HK-2 (cell line): ENCODE data around the gene PARD3B.
A peak's percentile ranks its signal among the peaks of the same experiment; 100 is the strongest.

Source experiments
- DNase-seq: peaks from one replicate; pipeline ENCODE4 v3.0.0-alpha.2; 2018; ENCODE audit not compliant: unreplicated experiment

Gene PARD3B

GRCh38 chr2:204655101-204655500 is 109.8 kb downstream of the PARD3B start:
- no peak for DNase-seq

- no peak for DNase-seq
Observed at GRCh38 chr2:204655626-204656025, 110.4 kb downstream of the PARD3B start.

- no peak for DNase-seq
Observed at GRCh38 chr2:204657024-204657423, 111.7 kb downstream of the PARD3B start.

- DNase-seq = no peak
Observed at GRCh38 chr2:204662956-204663355, 117.7 kb downstream of the PARD3B start.

- no peak for DNase-seq
Observed at GRCh38 chr2:204663816-204664425, 118.6 kb downstream of the PARD3B start.

GRCh38 chr2:204664708-204665121 is 119.4 kb downstream of the PARD3B start:
- no peak for DNase-seq

- peak; percentile 26 for DNase-seq
Observed at GRCh38 chr2:204665207-204665606, 119.9 kb downstream of the PARD3B start.

- DNase-seq = no peak
Observed at GRCh38 chr2:204665771-204666170, 120.5 kb downstream of the PARD3B start.

- DNase-seq = no peak
Observed at GRCh38 chr2:204667990-204668389, 122.7 kb downstream of the PARD3B start.

- no peak for DNase-seq
Observed at GRCh38 chr2:204669382-204669781, 124.1 kb downstream of the PARD3B start.

- DNase-seq = no peak
Observed at GRCh38 chr2:204670124-204670523, 124.8 kb downstream of the PARD3B start.

GRCh38 chr2:204670756-204671155 is 125.5 kb downstream of the PARD3B start:
- DNase-seq = no peak

- DNase-seq = no peak
Observed at GRCh38 chr2:204672772-204673171, 127.5 kb downstream of the PARD3B start.

- DNase-seq = no peak
Observed at GRCh38 chr2:204673877-204674276, 128.6 kb downstream of the PARD3B start.

GRCh38 chr2:204678031-204678430 is 132.8 kb downstream of the PARD3B start:
- no peak for DNase-seq

GRCh38 chr2:204680576-204680975 is 135.3 kb downstream of the PARD3B start:
- no peak for DNase-seq

- no peak for DNase-seq
Observed at GRCh38 chr2:204681412-204681811, 136.1 kb downstream of the PARD3B start.

GRCh38 chr2:204683384-204683783 is 138.1 kb downstream of the PARD3B start:
- no peak for DNase-seq

- DNase-seq = no peak
Observed at GRCh38 chr2:204686406-204686805, 141.1 kb downstream of the PARD3B start.

GRCh38 chr2:204687776-204688175 is 142.5 kb downstream of the PARD3B start:
- DNase-seq = no peak

GRCh38 chr2:204691911-204692510 is 146.7 kb downstream of the PARD3B start:
- DNase-seq = peak; percentile 21

GRCh38 chr2:204692790-204693189 is 147.5 kb downstream of the PARD3B start:
- DNase-seq = no peak

GRCh38 chr2:204693262-204693661 is 148.0 kb downstream of the PARD3B start:
- no peak for DNase-seq

GRCh38 chr2:204695506-204695905 is 150.2 kb downstream of the PARD3B start:
- DNase-seq = no peak
